ENCODE measurements around the gene TMOD3.

TMOD3 gene

DNA sequence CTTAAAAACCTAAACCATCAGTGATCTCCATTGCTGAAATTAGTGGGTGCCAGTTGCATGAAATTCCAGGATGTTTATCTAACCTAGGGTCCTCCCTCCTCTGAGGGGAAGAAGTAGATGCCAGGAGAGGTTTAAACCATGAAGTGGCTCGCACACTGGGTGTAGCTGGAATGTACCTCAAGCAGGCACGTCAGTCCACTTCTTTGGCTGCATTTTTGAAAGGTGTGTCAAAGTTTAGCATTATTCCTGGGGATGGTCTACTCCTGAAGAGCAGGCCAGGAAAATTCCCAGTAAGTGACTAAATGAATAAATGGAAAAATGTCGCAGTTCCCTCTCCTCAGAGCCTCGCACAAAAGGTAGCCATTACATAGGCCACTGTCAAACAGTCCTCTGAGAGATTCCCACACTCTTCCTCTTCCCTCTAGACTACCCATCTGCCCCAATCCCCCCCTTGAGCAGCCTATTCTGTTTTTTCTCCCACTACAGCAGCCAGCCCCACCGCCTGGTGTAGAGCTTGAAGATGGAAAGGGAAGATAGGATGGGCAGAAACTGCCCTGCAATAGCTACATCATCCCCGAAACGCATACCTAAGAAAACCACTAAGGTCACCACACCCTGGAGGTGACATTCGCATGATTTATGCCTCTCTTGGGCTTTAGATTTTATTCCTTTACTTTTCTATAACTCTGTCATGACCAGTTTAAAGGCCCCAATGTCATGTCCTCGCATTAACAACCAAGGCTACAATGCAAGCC is 655 bp upstream of the TMOD3 start:
- peak; percentile 29 for DNase-seq

GRCh38 chr15:51830276-51830806 is 888 bp downstream of the TMOD3 start:
- peak; percentile 18 for DNase-seq

GRCh38 chr15:51833772-51834171 is 4.3 kb downstream of the TMOD3 start:
- no peak for DNase-seq

GRCh38 chr15:51837792-51838251 is 8.4 kb downstream of the TMOD3 start:
- peak; percentile 9 for DNase-seq

- DNase-seq = no peak
Observed at GRCh38 chr15:51838270-51838669, 8.8 kb downstream of the TMOD3 start.

DNA sequence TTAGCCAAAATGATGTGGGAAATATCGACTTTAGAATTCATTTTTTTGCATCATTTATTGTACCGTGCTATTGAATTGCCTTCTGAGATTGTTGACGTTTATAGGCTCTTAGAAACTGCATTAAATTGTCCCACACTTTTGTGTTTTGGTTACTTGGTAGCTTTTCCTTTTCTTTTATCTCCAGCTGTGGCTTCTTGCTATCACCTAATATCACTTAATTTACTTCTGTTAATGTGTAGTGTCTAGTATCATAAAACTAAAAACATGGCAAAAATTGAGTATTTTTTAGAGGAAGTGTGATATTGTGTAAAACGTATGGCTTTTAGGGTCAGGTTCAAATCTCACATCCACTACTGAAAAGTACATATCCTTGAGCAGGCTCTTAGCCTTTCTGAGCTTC is 11.2 kb downstream of the TMOD3 start:
- no peak for DNase-seq

DNA sequence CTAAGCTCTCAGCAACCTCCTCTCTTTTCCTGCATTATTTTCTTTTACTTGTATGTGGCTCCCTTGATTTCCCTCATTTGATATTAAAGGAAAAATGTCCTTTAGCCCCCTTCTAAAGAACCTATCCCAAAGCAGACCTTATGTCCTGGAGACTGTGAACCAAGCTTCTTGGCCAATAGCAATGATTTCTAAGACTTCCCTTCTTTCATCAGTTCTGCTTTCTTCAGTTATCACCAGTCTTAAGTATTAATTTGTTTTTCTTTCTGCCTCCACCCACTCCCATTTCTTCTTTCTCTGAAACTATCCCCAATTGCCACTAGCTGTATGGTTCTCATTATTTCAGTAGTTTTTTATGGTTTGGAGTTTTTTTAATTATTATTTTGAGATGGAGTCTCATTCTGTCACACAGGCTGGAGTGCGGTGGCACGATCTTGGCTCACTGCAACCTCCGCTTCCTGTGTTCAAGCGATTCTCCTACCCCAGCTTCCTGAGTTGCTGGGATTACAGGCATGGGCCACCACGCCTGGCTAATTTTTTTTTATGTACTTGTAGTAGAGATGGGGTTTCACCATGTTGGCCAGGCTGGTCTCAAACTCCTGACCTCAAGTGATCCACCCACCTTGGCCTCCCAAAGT is 12.1 kb downstream of the TMOD3 start:
- no peak for DNase-seq

- no peak for DNase-seq
Observed at GRCh38 chr15:51842265-51842664, 12.8 kb downstream of the TMOD3 start.

DNA sequence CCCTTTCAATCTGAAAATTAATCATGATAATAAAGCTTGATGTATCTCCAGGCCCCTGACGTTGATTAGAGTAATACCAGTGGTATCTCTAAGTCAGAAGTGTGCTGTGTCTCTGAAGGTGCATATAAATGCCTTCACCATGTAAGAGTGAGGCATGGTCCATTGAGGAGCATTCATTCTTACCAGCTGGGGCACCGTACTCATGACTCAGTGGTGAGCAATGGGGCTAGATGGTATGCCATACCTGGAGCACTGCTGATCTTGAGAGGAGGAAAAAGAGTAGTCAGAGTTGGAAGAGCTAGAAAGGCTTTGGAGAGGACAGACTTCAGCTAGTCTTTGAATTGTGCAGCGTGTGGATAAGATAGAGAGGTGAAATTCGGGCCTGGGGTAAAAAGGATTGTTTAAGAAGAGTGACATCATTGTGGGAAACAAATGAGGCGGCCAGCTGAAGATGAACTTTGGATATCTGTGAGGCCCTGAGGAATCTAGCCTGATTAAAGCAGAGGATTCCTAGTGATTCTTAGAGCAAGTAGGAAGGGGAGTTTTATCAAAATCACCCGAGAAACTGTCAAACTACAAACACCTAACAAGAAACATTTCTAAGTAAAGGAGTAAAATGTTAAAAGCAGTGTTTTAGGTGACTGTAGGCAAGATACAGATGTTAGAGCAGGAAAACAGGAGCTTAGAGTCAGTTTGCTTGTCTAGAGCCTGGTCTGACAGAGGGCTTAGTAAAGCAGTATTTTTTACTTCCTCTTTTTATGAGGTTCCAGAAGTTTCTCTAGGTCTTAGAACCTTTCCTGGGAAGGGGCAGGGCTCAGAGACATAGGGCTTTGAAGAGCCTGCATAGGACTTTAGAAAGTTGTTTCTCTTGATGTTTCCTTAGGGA is 13.6 kb downstream of the TMOD3 start:
- peak; percentile 41 for DNase-seq

- DNase-seq = no peak
Observed at GRCh38 chr15:51844747-51845426, 15.4 kb downstream of the TMOD3 start.

DNA sequence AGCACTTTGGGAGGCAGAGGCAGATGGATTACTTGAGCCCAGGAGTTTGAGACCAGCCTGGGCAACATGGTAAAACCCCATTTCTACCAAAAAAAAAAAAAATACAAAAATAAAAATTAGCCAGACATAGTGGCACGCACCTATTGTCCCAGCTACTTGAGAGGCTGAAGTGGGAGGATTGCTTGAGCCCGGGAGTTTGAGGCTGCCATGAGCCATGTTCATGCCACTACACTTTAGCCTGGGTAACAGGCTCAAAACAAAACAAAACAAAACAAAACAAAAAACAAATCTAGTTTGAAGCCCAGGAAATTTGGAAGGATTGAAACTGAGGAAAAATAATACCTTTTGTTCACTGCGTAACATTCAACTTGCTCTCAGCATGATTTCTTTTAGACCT is 16.6 kb downstream of the TMOD3 start:
- no peak for DNase-seq

DNA sequence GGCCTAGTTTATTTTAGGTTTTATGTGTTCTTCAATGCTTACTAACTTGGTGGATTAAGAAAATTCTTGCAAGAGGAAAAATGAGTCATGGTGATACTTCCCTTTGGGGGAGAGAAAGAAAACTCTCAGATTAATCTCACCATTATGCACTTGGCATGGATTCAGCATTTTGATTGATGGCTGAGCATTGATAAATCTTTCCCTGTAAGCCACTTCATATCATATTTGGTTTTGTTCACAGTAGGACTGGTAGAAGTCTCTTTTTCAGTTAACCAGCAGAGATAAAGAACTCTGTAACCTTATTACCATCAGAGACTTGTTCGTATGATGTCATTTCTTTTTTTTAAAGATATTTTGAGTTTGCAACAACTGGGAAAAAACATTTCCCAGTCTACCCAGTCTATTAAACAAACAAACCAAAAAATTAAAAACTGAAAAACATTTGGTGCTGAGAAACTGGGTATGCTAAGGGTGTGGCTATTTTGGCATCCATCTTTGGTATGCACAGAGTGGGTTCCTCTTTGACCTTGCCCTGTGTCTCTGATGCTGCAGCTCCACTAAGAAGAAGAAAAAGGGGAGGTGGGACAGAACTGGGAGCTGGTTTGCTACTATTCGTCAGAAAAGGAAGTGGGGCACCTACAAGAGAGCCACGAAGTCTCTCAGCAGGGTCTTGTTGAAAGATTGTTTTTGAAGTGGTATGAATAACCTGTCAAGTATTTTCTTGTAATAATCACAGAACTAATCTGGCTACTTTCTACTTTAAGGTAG is 17.2 kb downstream of the TMOD3 start:
- peak; percentile 76 for DNase-seq

GRCh38 chr15:51848811-51849210 is 19.4 kb downstream of the TMOD3 start:
- DNase-seq = no peak

DNA sequence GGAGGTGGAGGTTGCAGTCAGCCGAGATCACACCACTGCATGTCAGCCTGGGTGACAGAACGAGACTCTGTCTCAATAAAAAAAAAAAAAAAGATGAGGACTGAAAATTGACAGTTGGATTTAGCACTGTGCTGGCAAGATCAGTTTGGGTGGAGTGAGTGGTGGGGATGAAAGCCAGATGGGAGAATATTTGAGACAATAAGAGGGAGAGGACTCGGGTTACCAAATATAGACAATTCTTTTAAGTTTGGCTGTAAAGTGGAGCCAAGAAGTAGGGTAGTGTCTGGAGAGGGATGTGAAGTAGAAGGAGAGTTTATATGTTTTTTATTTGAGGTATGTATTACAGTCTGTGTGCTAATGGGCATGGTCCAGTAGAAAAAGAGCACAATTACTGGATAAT is 20.4 kb downstream of the TMOD3 start:
- peak; percentile 7 for DNase-seq

DNA sequence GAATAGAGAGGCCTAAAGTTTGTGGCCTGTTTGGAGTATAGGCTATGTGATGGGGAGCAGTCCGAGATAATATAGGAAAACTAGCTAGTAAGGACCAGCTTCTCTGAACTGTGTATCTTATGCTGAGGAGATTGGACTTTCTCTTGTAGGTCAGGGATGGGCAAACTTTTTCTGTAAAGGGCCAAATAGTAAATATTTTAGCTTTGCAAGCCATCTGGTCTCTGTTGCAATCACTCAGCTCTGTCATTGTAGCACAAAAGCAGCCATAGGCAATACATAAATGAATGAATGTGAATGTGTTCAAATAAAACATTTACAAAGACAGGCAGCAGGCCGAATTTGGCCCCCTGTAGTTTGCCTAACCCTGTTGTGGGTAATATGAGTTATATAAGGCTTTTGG is 24.5 kb downstream of the TMOD3 start:
- no peak for DNase-seq

DNA sequence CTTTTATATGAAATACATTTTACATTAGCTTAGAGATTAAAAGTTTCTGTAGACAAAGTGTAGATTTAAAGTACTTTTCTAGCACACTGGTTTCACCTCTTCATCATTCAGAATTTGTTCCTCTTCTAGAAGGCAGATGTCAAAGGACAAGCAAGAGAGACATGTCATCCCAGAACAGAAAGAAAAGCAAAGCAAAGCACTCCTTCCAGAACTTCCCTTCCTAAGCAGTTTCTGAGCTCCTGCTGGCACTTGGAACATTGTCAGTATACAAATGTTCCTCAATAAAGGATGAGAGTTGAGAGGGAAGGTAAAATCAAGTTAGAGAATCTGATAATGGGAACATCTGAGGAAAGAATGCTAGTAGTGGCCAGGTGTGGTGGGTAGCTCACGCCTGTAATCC is 26.2 kb downstream of the TMOD3 start:
- DNase-seq = no peak

GRCh38 chr15:51856714-51857380 is 27.4 kb downstream of the TMOD3 start:
- no peak for DNase-seq

GRCh38 chr15:51861557-51862359 is 32.3 kb downstream of the TMOD3 start:
- no peak for DNase-seq

DNA sequence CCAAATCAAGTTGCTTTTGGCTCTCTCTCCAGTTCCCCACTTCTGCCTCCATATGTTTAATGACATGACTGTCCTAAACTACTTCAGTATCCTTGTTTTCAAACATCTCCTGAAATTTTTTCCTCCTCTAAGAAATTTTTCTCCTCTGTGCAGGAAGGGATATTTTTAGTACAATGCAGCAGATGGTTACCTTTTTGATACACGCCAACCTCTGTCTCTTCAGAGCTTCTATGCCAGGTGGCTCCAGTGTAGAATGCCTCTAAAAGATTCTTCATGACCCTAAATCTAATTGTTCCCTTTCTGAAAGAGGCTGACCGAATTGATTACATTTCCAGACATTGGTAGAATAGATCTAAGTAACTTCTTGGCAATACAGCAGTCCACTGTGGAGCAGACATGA is 33.7 kb downstream of the TMOD3 start:
- no peak for DNase-seq

GRCh38 chr15:51864408-51865056 is 35.1 kb downstream of the TMOD3 start:
- no peak for DNase-seq
